Upper lobe of left lung (tissue), 4 donors: Measurements from ENCODE around the gene BPTF.

Experiments
- POLR2AphosphoS5 ChIP-seq, 2 donors: sonication (generic); formaldehyde crosslinking; IDR thresholded peaks; one replicate each; pipeline ENCODE4 v1.5.1; 2017; ENCODE audit warnings: antibody characterized with exemption in 2 of 2
- TF ChIP-seq, protein P1 (sequence below), 6 experiments: fragments of 450-650 bp in 4 of 6; fragments of 200-600 bp in 2 of 6; sonication (generic) in 2 of 6; IDR thresholded peaks; one replicate each; pipeline ENCODE4 v1.5.1; 2016 to 2019; ENCODE audit warnings: antibody characterized with exemption in 6 of 6

DNA sequence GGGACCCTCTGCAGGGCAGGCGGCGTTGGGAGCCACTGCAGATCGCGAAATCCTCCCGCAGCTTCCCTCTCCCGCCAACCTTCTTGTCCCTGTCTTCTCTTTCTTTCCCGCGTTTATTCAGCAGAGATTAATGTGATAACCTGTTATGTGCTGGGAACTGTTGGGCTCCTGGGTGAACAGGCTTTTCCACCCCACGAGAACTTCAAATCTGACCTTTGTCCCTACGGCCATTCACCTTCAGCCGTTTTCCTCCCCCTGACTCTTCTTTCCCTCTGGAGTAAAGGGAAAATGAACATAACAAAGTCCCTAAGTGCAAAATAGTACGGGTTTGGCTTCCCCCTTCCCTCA lies 195.1 kb downstream of the BPTF start:
- TF ChIP-seq, protein P1, sequence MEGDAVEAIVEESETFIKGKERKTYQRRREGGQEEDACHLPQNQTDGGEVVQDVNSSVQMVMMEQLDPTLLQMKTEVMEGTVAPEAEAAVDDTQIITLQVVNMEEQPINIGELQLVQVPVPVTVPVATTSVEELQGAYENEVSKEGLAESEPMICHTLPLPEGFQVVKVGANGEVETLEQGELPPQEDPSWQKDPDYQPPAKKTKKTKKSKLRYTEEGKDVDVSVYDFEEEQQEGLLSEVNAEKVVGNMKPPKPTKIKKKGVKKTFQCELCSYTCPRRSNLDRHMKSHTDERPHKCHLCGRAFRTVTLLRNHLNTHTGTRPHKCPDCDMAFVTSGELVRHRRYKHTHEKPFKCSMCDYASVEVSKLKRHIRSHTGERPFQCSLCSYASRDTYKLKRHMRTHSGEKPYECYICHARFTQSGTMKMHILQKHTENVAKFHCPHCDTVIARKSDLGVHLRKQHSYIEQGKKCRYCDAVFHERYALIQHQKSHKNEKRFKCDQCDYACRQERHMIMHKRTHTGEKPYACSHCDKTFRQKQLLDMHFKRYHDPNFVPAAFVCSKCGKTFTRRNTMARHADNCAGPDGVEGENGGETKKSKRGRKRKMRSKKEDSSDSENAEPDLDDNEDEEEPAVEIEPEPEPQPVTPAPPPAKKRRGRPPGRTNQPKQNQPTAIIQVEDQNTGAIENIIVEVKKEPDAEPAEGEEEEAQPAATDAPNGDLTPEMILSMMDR (IDR thresholded peaks at IDR 0.05): no peak
- no peak for TF ChIP-seq POLR2AphosphoS5 (IDR thresholded peaks at IDR 0.05)
